ENCODE results near the gene RUNX1. TPM values are rescaled to one million over a fixed set of nuclear protein-coding genes. Genes with fewer than 3 reads are reported as not detected.

Gene RUNX1
- total RNA-seq, result 5.6 and 6.5 TPM in 2 replicates

DNA sequence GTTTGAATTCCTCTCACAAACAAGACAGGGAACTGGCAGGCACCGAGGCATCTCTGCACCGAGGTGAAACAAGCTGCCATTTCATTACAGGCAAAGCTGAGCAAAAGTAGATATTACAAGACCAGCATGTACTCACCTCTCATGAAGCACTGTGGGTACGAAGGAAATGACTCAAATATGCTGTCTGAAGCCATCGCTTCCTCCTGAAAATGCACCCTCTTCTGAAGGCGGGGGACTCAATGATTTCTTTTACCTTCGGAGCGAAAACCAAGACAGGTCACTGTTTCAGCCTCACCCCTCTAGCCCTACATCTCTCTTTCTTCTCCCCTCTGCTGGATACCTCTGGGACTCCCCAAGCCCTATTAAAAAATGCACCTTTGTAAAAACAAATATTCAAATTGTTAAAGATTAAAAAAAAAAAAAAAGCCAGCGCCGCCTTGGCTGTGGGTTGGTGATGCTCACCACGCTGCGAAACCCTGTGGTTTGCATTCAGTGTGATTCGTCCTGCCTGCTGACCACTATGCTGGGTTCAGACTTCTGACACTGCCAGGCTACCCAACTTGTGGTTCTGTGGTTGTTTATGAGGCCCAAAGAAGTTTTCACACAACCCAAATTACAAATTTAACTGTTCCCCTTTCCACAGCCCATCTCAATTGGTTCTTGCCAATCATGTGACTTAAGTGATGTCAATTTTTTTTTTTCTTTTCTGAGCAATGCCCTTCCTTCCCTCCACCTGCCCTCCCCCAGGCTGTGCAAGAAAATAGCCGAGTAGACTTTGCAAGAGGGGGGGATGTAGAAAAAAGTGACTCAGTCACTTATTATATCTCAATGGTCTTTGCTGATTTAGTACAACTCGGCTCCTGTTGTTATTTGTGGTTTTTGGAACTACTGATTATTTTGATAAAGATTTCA lies at the start of gene RUNX1:
TSS of gene RUNX1 (minus strand) at position 597 of the 912 bp plus-strand sequence.

